ENCODE data around the gene MICALL1. TPM values are rescaled to one million over a fixed set of nuclear protein-coding genes. Genes with fewer than 3 reads are reported as not detected.

The MICALL1 gene
- total and polyA plus RNA-seq, 2 of the 13 experiments (the other 11 are each of a cell fraction or from before 2014, with no cell fraction given), result 7.6 to 10.6 TPM

DNA sequence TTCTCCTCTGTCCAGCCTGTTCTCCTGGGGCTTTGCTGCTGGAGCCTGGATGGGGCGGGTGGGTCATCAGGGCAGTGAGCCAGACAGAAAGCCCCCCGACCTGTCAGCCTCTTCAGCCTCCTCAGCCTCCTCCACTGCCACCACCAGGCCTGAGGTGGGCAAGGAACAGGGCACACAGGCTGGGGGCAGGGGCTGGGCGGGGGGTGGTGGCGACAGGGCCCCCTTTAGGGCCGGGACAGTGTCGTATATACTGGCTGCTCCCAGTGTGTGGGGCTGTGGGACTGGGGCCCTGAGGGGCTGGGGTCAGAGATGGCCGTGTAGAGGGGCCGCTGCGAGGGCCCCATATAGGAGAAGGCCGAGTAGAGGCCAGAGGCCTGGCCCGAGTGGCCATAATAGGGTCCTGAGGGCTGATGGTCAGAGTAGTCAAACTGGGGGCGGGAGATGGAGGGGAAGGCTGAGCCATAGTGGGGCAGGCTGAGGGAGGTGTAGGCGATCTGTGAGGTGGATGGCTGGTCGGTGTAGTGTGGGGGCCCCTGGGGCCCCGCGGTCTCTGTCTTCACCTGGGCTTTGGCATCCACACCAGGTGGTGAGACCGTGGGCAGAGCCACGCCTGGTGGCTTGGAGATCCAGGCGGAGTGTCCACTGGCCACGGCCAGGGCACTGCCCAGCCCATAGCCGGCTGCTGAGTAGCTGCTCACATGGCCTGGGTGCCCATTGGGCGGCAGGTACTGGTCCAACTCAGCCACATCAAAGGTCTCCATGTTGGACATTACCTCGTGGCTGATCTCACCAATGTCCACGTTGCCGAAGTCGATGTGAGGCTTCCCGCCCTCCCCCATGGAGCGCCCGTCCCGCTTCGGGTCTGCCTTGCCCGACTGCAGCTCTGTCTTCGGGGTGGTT, 67.4 kb downstream of the MICALL1 start:
- POLR2A ChIA-PET, result no interaction called here
- no peaks in the 10 kb centered on the region for H3K9me3 ChIP-seq (ENCODE audit: low read length)
- in situ Hi-C loops (cut with HindIII; ENCODE audit: extremely low pct_ligation_motif_present, low pct_unique_long_range_greater_than_20kb) (no loop called here), intact Hi-C loops (cut with micrococcal nuclease; ENCODE audit: unreplicated experiment) (no loop called here)
- H2AFZ ChIP-seq (ENCODE audit: low read length), result no peak overlapping the region
- CTCF ChIA-PET (ENCODE audit: low intra/inter-chr PET ratio, low total read pairs), result no interaction called here
- no peak for FAIRE-seq
- no peaks in the 10 kb centered on the region for H3K79me2 ChIP-seq (ENCODE audit: insufficient read depth, low read length)
- H3K27me3 ChIP-seq (ENCODE audit: control insufficient read depth in 1 of 2, insufficient read depth in 2 of 2, low read length in 2 of 2), result no peaks in the 10 kb centered on the region
- no peak overlapping the region for H3K4me2 ChIP-seq (ENCODE audit: low read depth, low read length)
- H3K4me1 ChIP-seq (ENCODE audit: insufficient read depth, low read length), result peaks cover 37% of the 10 kb centered on the region
- TF ChIP-seq, protein P1, sequence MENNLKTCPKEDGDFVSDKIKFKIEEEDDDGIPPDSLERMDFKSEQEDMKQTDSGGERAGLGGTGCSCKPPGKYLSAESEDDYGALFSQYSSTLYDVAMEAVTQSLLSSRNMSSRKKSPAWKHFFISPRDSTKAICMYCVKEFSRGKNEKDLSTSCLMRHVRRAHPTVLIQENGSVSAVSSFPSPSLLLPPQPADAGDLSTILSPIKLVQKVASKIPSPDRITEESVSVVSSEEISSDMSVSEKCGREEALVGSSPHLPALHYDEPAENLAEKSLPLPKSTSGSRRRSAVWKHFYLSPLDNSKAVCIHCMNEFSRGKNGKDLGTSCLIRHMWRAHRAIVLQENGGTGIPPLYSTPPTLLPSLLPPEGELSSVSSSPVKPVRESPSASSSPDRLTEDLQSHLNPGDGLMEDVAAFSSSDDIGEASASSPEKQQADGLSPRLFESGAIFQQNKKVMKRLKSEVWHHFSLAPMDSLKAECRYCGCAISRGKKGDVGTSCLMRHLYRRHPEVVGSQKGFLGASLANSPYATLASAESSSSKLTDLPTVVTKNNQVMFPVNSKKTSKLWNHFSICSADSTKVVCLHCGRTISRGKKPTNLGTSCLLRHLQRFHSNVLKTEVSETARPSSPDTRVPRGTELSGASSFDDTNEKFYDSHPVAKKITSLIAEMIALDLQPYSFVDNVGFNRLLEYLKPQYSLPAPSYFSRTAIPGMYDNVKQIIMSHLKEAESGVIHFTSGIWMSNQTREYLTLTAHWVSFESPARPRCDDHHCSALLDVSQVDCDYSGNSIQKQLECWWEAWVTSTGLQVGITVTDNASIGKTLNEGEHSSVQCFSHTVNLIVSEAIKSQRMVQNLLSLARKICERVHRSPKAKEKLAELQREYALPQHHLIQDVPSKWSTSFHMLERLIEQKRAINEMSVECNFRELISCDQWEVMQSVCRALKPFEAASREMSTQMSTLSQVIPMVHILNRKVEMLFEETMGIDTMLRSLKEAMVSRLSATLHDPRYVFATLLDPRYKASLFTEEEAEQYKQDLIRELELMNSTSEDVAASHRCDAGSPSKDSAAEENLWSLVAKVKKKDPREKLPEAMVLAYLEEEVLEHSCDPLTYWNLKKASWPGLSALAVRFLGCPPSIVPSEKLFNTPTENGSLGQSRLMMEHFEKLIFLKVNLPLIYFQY (CRISPR knock-in tag; IDR thresholded peaks at IDR 0.05; ENCODE audit: borderline replicate concordance), result no peak
- TF ChIP-seq CHCHD3 (CRISPR knock-in tag; IDR thresholded peaks at IDR 0.05) (no peak), ZNF790 (CRISPR knock-in tag; IDR thresholded peaks at IDR 0.05; ENCODE audit: borderline replicate concordance) (no peak), ATF7-NPFF (CRISPR knock-in tag; IDR thresholded peaks at IDR 0.05; ENCODE audit: low read depth) (no peak), ZNF530 (CRISPR knock-in tag; IDR thresholded peaks at IDR 0.05; ENCODE audit: low read depth) (no peak), ZBTB8A (CRISPR knock-in tag; IDR thresholded peaks at IDR 0.05; ENCODE audit: borderline replicate concordance, low read depth) (no peak), ZNF678 (CRISPR knock-in tag; IDR thresholded peaks at IDR 0.05) (no peak), ZNF256 (CRISPR knock-in tag; conservative IDR thresholded peaks at IDR 0.05) (no peak)
- H3K9ac ChIP-seq (ENCODE audit: insufficient read depth, low read depth, low read length), result no peak overlapping the region
- no peak for ATAC-seq
- H4K20me1 ChIP-seq (ENCODE audit: insufficient read depth, low read length), result no peaks in the 10 kb centered on the region
- H3K4me3 ChIP-seq (replicated peaks in 1 of 3; ENCODE audit: insufficient read depth in 1 of 3, low read depth in 2 of 3, low read length in 3 of 3), result no peak overlapping the region
- no peak for DNase-seq (ENCODE audit: low spot score)
- BruUV-seq (replicated peaks), result no TSS peak
- H3K27ac ChIP-seq (ENCODE audit: extremely low read length, insufficient read depth, low read length), result no peak overlapping the region
- WGBS (ENCODE audit: low lambda C conversion rate), result 97% methylated on average over 29 of the region's 33 CpGs
- H3K36me3 ChIP-seq (replicated peaks in 1 of 2; ENCODE audit: control insufficient read depth in 1 of 2, insufficient read depth in 2 of 2, low read length in 2 of 2), result no peaks in the 10 kb centered on the region; a peak in 3 of 5 replicates
